HG03280 (cell line): ENCODE results near the gene LRRTM1.

Experiments used
- ATAC-seq: cut with Tn5 transposase; IDR thresholded peaks from one replicate; pipeline ENCODE4 v1.9.1; 2021; ENCODE audit warnings: mild to moderate bottlenecking, moderate library complexity; ENCODE audit not compliant: unreplicated experiment

The LRRTM1 gene

GRCh38 chr2:80303006-80303908 lies 1.3 kb downstream of the LRRTM1 start:
- no peak for ATAC-seq

- no peak for ATAC-seq
Measured at GRCh38 chr2:80302314-80303005, 2.1 kb downstream of the LRRTM1 start.

DNA sequence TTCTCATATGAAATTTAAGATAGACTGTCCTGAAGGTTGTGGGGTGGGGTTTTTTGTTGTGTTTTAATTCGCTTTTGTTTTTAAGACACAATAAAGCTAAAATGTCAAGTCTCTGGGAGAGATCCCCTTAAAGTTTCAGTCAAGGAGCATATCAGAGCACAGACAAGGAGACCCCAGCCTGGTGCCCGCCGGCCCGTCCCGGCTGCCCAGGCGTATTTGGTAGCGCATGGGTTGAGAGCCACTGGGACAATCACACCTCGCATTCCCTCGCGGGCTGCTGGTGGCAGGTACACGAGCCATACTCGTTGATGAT lies 2.6 kb downstream of the LRRTM1 start:
- no peak for ATAC-seq

DNA sequence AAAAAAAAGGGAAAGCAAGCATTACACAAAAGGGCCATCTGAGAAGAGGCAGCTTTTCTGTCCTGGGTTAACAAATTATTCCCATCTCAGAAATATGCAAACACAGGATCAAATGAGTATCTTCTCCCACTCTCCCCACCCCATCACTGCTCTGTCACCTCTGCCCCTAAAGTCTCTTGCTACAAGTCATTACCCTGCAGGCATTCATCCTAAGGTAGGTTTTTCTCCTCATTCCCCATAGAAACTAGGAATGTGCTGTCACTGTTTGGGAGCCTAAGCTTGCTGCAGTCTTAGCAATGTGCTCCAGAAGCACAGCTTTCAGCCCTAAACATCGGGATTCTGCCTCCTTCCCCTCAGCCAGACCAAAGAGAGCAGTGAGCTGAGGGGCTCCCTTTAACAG lies 3.6 kb downstream of the LRRTM1 start:
- no peak for ATAC-seq

DNA sequence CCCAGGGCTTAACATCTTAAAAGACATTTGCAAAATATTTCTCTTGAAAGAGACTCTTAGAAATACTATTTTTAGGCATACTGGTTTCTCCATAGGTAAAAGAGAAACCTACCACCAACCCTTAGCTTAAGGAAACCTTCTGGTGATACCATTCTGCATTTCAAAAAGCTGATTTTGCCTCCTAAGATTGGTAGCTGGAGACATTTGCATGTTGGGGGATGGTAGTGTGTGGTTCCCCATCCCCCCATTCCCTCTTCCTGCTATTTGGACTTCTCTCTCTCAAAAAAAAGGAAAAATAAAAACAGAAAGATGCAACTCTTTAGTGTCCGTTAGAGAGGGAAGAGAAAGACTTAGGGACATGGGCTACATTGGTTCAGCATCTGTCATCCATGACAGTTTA lies 4.2 kb downstream of the LRRTM1 start:
- ATAC-seq: no peak

DNA sequence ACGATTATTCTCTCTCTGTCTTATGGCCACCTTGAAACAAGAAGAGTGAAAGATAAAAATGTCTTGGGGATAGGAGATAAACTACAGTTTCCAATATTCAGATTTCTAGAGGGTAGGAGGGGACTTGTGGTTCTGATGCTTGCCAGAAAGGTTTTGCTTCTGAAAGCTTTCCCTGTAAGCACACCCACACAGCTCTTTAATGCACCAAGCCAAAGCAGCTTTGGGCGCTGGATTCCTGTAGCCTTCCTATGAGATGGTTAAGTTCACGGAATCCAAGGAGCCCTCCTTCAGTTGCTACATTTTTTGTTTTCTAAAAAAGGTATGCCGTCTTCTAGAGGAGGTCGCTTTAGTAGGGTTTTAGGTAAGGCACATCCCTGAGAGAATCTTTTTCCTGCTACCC lies 4.9 kb downstream of the LRRTM1 start:
- no peak for ATAC-seq

- ATAC-seq: no peak
Measured at GRCh38 chr2:80298954-80299353, 5.6 kb downstream of the LRRTM1 start.

GRCh38 chr2:80293039-80293438 lies 11.5 kb downstream of the LRRTM1 start:
- ATAC-seq: no peak

GRCh38 chr2:80292474-80292873 lies 12.1 kb downstream of the LRRTM1 start:
- no peak for ATAC-seq

- no peak for ATAC-seq
Measured at GRCh38 chr2:80291656-80292055, 12.9 kb downstream of the LRRTM1 start.

- ATAC-seq: no peak
Measured at GRCh38 chr2:80288576-80288975, 16.0 kb downstream of the LRRTM1 start.

DNA sequence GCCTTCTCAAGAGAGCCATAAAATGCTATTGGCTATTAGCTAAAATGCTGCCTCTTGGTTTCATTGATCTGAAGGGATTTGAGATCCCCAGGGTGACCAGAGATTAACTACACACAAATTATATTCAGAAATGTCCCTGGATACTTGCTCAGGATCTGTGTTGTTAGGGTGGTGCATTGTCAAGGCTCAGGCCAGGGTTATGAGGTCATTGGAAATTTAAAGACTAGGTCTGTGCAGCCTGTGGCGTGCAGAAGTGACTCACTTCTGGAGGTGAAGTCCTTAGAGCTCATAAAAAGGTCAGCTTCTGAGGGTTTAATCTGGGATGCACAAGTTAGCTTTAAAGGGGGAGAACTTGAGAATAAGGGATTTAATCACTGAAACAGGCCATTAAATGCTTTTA lies 23.5 kb downstream of the LRRTM1 start:
- no peak for ATAC-seq

DNA sequence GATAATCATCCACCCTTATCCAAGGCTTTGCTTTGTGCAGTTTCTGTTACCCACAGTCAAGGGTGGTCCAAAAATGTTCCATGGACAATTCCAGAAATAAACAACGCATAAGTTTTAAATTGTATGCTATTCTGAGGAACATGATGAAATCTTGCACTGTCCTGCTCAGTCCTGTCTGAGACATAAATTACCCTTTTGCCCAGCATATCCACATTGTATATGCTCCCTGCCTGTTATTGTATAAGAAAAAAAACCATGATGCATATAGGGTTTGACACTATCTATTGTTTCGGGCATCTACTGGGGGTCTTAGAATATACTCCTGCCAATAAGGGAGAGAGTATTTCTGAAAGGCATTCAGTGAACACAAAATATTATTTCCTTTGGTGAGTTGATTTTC lies 24.0 kb downstream of the LRRTM1 start:
- ATAC-seq: no peak

GRCh38 chr2:80269806-80270205 lies 34.7 kb downstream of the LRRTM1 start:
- no peak for ATAC-seq

DNA sequence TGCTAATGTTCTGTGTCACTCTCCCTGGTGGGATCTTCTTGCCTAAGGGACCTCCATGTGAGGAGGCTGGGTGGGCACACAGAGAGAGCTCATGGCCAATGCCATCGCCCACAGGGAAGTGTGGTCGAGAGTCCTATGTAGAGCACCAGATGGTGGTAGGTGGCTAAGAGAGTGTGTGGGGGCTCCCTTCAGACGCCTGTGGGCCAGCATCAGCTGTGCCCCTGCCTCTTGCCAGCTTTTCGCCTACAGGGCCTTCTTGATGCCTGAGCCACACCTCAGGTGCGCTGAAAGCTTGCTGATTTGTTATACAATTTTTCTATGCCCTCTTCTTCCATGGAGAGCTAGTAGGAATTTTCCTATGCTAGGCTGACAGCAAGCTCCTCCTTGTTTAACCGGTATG lies 38.3 kb downstream of the LRRTM1 start:
- no peak for ATAC-seq

- no peak for ATAC-seq
Measured at GRCh38 chr2:80259292-80259691, 45.3 kb downstream of the LRRTM1 start.

DNA sequence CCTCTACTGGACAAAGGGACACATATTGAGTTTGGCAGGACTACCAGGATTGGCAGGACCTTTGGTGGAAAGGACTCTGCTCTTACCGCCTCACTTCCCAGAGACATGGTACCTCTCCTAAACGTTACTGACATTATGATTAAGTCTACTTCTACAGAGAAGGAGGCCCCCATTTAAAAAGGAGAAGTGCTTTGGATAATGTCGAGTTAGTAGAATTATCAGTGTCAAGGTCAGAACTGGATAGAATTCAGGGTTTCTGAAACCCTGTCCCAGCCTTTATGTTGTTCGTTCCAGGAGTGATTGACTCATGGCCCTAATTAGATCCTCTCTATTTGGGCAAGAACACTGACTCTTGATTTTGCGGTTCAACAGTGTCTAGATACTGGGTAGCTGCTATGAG lies 45.8 kb downstream of the LRRTM1 start:
- ATAC-seq: no peak

GRCh38 chr2:80258341-80258740 lies 46.2 kb downstream of the LRRTM1 start:
- ATAC-seq: no peak

DNA sequence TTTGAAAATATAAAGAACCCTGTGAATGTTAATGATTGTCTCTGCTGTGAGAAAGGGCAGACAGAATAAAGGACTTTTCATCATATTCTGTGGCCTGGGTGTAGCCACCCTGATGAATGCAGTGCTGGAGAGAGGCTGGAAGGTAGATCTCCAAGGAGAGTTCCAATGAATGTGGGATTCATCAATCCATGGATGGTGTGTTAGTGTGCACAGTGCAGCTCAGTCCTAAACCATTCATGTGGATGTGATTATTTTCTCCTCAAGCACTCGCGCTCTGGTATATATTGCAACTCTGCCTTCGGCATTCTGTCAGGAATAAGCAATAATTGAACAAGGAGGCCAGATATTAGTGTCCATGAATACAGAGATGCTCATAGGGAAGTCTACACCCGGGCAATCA lies 47.1 kb downstream of the LRRTM1 start:
- ATAC-seq: no peak

DNA sequence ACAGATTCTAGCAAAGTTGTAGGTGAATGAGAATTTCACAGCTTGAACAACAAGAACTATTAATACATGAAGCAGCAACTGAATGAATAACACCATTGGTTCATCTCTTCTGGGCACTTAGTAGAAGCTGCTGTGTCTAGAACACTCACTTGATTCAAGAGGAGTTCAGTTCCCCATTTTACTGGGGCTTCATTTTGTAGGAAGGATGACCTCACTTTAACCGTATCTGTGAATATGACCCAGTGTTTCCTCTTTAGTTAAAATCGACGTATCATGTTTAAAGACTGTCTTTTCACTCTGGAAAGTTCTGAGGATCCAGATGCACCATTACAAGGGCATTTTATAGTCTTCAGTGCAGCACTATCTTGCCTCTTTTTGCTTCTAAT lies 47.8 kb downstream of the LRRTM1 start:
- ATAC-seq: no peak

GRCh38 chr2:80255918-80256781 lies 48.4 kb downstream of the LRRTM1 start:
- ATAC-seq: no peak
